Pancreas (tissue), 10 donors: ENCODE measurements around the gene PRKACB. TPM values are rescaled to one million over a fixed set of nuclear protein-coding genes. Genes with fewer than 3 reads are reported as not detected.

ENCODE experiments used
- ATAC-seq, 4 donors: fragments of 200-7000 bp; cut with Tn5 transposase; one replicate each; pipeline versions ENCODE4 v1.8.0 to v1.9.1; 2020; ENCODE audit warnings: mild to moderate bottlenecking in 4 of 4, moderate library complexity in 4 of 4
- DNase-seq, 6 donors: peaks; one replicate each; pipeline ENCODE4 v3.0.0-alpha.2; 2020
- FAIRE-seq: peaks from 2 replicates; lab custom pipeline; 2012; peaks lifted over from hg19 to GRCh38; lab: Jason Lieb, UNC
- H3K27ac ChIP-seq, 4 donors: fragments of 200-600 bp; sonication (generic); 1 replicate in 3 of 4; 2 replicates in 1 of 4; pipeline versions ENCODE4 v1.5.0 to v1.8.0; 2020
- H3K27me3 ChIP-seq, 4 donors: fragments of 200-600 bp; one replicate each; pipeline ENCODE4 v1.8.0; 2021
- H3K36me3 ChIP-seq, 3 donors: fragments of 200-600 bp; sonication (generic) in 1 of 3; one replicate each; pipeline versions ENCODE4 v1.5.0 to v1.8.0; 2020 to 2021
- H3K4me1 ChIP-seq, 3 donors: fragments of 200-600 bp; one replicate each; pipeline ENCODE4 v1.8.0; 2021
- H3K4me3 ChIP-seq, 4 donors: fragments of 200-600 bp; sonication (generic) in 2 of 4; one replicate each; pipeline versions ENCODE4 v1.5.0 to v1.8.0; 2020 to 2021
- H3K9me3 ChIP-seq, 4 donors: fragments of 200-600 bp; one replicate each; pipeline ENCODE4 v1.8.0; 2021
- CTCF ChIP-seq, 4 donors: fragments of 200-600 bp; sonication (generic) in 3 of 4; IDR thresholded peaks; one replicate each; pipeline versions ENCODE4 v1.5.0 to v1.8.0; 2021; ENCODE audit warnings: antibody characterized with exemption in 4 of 4
- WGBS, 2 donors: extraction: QIAGEN DNeasy Blood & Tissue Kit; methylation state at CpG; one replicate each; pipeline ENCODE4 v1.1.7; 2013; 5-methylcytosine and 5-hydroxymethylcytosine counted together
- intact Hi-C, 3 donors: fragments of 100-400 bp; cut with DNase I; formaldehyde crosslinking; loops; one replicate each; pipeline versions ENCODE4 v1.11.1 to v1.14.2; 2022
- polyA plus RNA-seq, 2 donors: library from polyadenylated mRNA; stranded (reverse); fragments of 200-250 nt; gene quantifications; one replicate each; pipeline ENCODE4 v1.2.3, GENCODE V29; 2013
- total RNA-seq, 6 donors: library from RNA; stranded (reverse); fragmentation: NEBNext Ultra II Directional in 4 of 6; extraction: Animal tissue kit (Norgen Biotek cat#: 25700) in 4 of 6; gene quantifications; one replicate each; pipeline versions ENCODE4 v1.2.1 to v1.2.4, GENCODE V29; 2021 to 2023
- donor health status: healthy with polysubstance abuse.
- donor health status: DM: no; HTN: no; CAD: no; lungs with moderate emphysema.
- donor health status: DM: no; HTN: no; CAD: no.
- donor health status: control.
- donor health status: control.
- donor health status: Bipolar disorder and iron deficiency.
- donor health status: DM: yes; HTN: yes; CAD: no.
- donor health status: DM: no; HTN: no; CAD: no.
- donor health status: DM: no; HTN: no; CAD: no.
- donor health status: DM: yes; HTN: yes; CAD: no.

PRKACB gene
- total and polyA plus RNA-seq, 8 donors, result 7.3 to 29.7 (median 14.0) TPM

- Histone ChIP-seq H3K27me3 (no peaks in the 10 kb centered on the region), H3K27ac (no peak overlapping the region), H3K4me1 (peaks cover 2 to 16% (median 8%) of the 10 kb centered on the region in 3 donors), H3K4me3 (no peak overlapping the region), H3K36me3 (no peaks in the 10 kb centered on the region), H3K9me3 (no peaks in the 10 kb centered on the region)
- DNase-seq (no peak), ATAC-seq (no peak), FAIRE-seq (no peak)
- WGBS, 2 donors, result 89 to 97% methylated on average over 1 of the region's 1 CpG
- intact Hi-C loops, result loop anchor here in 1 of 3 donors (10.0 kb wide), 1 partner anchor 596 kb away; no protein-coding TSS in a partner anchor
- no peak for TF ChIP-seq CTCF (IDR thresholded peaks at IDR 0.05)
Observed at GRCh38 chr1:84148758-84149157, 4.7 kb downstream of the PRKACB start.

- no peak for TF ChIP-seq CTCF (IDR thresholded peaks at IDR 0.05)
- Histone ChIP-seq H3K9me3 (no peaks in the 10 kb centered on the region), H3K27ac (no peak overlapping the region), H3K4me3 (no peak overlapping the region), H3K27me3 (no peaks in the 10 kb centered on the region), H3K4me1 (no peaks in the 10 kb centered on the region), H3K36me3 (no peaks in the 10 kb centered on the region)
- FAIRE-seq (no peak), ATAC-seq (no peak), DNase-seq (no peak)
- 80 to 84% methylated on average over 3 of the region's 3 CpGs for WGBS, 2 donors
- intact Hi-C loops, result loop anchor here in 1 of 3 donors (5.0 kb wide), 1 partner anchor 280 kb away; no protein-coding TSS in a partner anchor
Observed at GRCh38 chr1:84152649-84153056, 8.6 kb downstream of the PRKACB start.

GRCh38 chr1:84155517-84155916, 11.4 kb downstream of the PRKACB start:
- no peaks in the 10 kb centered on the region for H3K4me1 ChIP-seq
- intact Hi-C loops, result no loop called here
- H3K36me3 ChIP-seq, result no peaks in the 10 kb centered on the region
- TF ChIP-seq CTCF (IDR thresholded peaks at IDR 0.05), result no peak
- no peak for ATAC-seq
- whole genome bisulfite sequencing, 2 donors, result 92% methylated on average over 3 of the region's 3 CpGs
- no peak overlapping the region for H3K27ac ChIP-seq
- no peaks in the 10 kb centered on the region for H3K9me3 ChIP-seq
- no peak for FAIRE-seq
- H3K27me3 ChIP-seq, result no peaks in the 10 kb centered on the region
- no peak overlapping the region for H3K4me3 ChIP-seq
- DNase-seq, result no peak

GRCh38 chr1:84156210-84156621, 12.1 kb downstream of the PRKACB start:
- ATAC-seq (peak in 2 of 4 donors; percentile 33 to 67), FAIRE-seq (no peak)

More at GRCh38 chr1:84156210-84156621, 12.1 kb downstream of the PRKACB start:
- intact Hi-C loops, result no loop called here
- no peaks in the 10 kb centered on the region for H3K4me1 ChIP-seq
- no peak for DNase-seq
- H3K9me3 ChIP-seq, result no peaks in the 10 kb centered on the region
- H3K36me3 ChIP-seq, result no peaks in the 10 kb centered on the region
- H3K4me3 ChIP-seq, result no peak overlapping the region
- H3K27ac ChIP-seq, result no peak overlapping the region
- 85 to 88% methylated on average over 2 of the region's 2 CpGs for WGBS, 2 donors
- H3K27me3 ChIP-seq, result no peaks in the 10 kb centered on the region
- TF ChIP-seq CTCF (IDR thresholded peaks at IDR 0.05), result no peak
